HL-60 (cell line): ENCODE data around the gene SIL1.

Source experiments
- CTCF ChIP-seq: IDR thresholded peaks from one replicate; pipeline ENCODE4 v1.5.1; 2011; ENCODE audit warnings: low read length, control low read depth, inconsistent platforms; ENCODE audit not compliant: insufficient read depth
- REST ChIP-seq: IDR thresholded peaks from 2 replicates; pipeline ENCODE4 v1.6.1; 2012; ENCODE audit warnings: low read depth; ENCODE audit not compliant: insufficient replicate concordance

GRCh38 chr5:139126711-139127111 is 71.5 kb downstream of the SIL1 start:
- no peak for TF ChIP-seq CTCF
- no peak for TF ChIP-seq REST
